ENCODE results near the gene MN1.

MN1 gene

DNA sequence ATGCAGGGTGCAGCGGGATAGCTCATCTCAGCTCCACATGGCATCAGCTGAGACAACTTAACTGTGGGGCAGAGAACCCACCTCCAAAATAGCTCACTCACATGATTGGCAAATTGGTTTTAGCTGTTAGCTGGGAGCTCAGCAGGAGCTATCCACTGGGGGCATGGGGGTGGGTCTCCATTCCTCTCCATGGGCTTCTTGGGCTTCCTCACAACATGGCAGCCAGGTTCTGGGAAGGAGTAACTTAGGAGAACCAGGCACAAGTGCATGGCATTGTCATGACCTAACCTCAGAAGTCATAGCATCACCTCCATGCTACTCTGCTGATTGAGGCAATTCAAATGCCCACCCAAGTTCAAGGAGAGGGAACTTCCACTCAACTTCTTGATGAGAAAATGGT, 85.5 kb downstream of the MN1 start:
- DNase-seq (ENCODE audit: low spot score), result no peak

GRCh38 chr22:27715106-27715505, 86.5 kb downstream of the MN1 start:
- no peak for DNase-seq (ENCODE audit: low spot score)

DNA sequence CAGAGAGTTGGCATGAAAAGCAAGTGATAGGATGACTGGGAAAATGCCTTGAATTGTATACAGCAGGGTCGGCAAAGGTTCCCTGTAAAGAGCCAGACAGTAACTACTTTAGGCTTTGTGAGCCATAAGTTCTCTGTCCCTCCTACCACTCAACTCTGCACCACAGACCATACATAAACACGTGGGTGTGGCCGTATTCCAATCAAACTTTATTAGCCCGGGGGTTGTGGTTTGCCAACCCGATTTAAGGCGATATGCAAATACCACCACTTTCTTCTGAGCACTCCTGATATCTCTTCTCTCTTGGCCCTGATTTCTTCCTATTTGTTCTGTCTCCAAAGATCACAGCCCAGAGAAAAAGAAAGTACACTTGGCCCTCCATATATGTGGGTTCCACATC, 87.5 kb downstream of the MN1 start:
- DNase-seq (ENCODE audit: low spot score), result no peak

- no peak for DNase-seq (ENCODE audit: low spot score)
Observed at GRCh38 chr22:27713461-27713860, 88.1 kb downstream of the MN1 start.

DNA sequence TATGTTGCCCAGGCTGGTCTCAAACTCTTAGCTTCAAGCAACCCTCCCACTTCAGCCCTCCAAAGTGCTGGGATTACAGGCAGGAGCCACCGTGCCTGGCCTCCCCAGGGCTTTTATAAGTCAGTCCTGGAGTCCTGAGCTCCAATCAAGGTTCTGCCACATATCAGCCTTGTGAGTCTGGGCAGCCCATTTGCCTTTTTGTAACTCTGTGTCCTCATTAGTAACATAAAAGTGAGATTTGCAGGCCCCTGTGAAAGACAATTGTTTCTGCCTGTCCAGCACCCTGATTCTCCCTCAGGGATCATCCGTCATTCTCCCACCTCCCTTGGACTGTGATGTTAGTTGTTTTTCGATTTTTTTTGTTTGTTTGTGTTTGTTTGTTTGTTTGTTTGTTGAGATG, 89.8 kb downstream of the MN1 start:
- DNase-seq (ENCODE audit: low spot score), result no peak

DNA sequence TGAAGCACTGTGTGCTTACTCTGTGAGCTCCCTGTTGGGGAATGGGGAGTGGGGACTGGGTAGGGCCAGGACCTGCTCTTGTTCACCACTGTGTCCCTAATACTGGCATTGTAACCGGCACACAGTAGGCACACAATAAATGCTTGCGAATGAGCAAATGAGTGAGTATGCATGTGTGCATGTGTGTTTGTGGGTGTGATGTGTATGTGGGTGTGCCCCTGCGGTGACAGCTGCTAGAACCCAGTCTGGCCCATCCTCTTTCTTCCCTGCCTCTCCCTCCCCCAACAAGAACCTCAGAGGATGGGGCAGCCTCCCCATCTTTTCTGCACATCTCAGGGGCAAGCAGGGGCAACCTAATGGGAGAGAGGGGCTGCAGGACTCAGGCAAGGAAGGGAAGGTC, 90.5 kb downstream of the MN1 start:
- DNase-seq (ENCODE audit: low spot score), result no peak

GRCh38 chr22:27709919-27710675, 91.5 kb downstream of the MN1 start:
- no peak for DNase-seq (ENCODE audit: low spot score)

- DNase-seq (ENCODE audit: low spot score), result no peak
Observed at GRCh38 chr22:27706489-27706888, 95.1 kb downstream of the MN1 start.

GRCh38 chr22:27705408-27706080, 96.0 kb downstream of the MN1 start:
- DNase-seq (ENCODE audit: low spot score), result no peak

GRCh38 chr22:27704581-27704980, 97.0 kb downstream of the MN1 start:
- DNase-seq (ENCODE audit: low spot score), result no peak

DNA sequence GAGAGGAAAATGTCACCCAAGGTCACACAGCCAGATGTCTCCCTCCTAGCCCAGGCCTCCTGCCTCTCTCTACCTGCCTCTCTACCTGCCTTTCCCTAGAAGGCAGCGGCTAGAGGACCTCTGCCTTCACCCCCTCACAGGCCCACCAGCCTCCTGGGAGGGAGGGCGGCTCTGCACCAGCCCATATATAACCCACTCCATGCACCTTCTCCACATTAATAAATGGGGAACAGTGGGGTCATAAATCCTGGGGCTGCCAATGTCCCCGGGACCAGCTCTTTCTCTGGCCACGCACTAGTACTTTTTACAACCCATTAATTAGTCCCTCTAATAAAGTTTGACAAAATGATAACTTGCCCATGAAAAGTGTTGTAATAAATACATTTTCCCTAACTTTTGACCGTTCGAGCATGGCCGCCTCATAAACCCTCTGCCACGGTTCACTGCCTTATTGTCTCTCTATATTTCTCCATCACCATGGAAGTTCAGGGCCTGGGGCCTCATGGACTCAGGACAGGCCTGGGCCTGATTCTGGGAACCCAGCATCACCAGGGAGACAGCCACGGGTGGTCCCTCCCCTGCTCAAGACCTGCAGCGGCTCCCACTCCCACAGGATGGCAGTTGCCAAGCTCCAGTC, 102.1 kb downstream of the MN1 start:
- DNase-seq (ENCODE audit: low spot score), result no peak

GRCh38 chr22:27698813-27699212, 102.7 kb downstream of the MN1 start:
- no peak for DNase-seq (ENCODE audit: low spot score)

All from SK-N-DZ (cell line).